ENCODE measurements around the gene SIPA1L3.

Gene SIPA1L3

DNA sequence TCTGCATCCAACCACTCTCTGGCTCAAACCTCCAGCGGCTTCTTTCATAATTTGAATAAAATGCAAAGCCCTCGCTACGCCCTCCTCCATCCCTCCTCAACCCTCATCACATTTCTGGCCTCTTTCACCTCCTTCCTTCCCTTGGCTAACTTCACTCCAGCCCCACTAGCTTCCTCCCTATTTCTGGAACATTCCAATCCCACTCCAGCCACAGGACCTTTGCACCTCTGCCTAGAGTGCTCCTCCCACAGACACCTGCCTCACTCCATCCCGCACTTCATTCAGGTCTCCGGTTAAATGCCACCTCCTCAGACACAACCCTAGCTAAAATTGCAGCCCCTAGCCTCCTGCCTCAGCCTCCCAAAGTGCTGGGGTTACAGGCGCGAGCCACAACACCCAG is 324.9 kb downstream of the SIPA1L3 start:
- H3K4me3 ChIP-seq (ENCODE audit: low read length) = no peak overlapping the region
- no peak for DNase-seq (ENCODE audit: low read depth)
- no peak for TF ChIP-seq CTCF (IDR thresholded peaks at IDR 0.05; ENCODE audit: insufficient read depth, low read depth, low read length, missing control alignments)

DNA sequence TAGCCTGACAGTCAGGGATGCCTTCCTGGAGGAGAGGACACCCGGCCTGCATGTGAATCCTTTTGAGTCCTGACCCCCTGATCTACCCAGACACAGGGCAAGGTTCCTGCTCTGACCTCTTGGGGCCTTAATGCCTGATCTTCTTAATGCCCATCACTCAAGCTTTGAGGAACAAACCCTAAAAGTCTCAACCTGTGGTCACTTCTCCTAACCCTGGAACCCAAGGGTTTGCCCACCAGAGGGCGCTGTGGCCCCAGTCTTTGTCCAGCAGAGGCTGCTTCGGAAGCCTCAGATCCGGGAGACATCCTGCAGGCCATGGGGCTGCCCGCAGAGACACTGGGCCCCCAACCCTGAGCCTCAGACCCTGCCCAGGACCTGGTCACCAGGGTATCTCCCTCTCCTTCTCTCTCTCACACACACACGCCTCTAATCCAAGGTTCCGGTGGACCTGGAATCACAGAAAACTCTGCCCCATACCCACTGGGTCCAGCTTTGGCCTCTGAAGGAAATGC is 326.8 kb downstream of the SIPA1L3 start:
- TF ChIP-seq CTCF (IDR thresholded peaks at IDR 0.05; ENCODE audit: insufficient read depth, low read depth, low read length, missing control alignments) = peak; percentile 89
- no peak overlapping the region for H3K4me3 ChIP-seq (ENCODE audit: low read length)
- DNase-seq (ENCODE audit: low read depth) = peak; percentile 74

DNA sequence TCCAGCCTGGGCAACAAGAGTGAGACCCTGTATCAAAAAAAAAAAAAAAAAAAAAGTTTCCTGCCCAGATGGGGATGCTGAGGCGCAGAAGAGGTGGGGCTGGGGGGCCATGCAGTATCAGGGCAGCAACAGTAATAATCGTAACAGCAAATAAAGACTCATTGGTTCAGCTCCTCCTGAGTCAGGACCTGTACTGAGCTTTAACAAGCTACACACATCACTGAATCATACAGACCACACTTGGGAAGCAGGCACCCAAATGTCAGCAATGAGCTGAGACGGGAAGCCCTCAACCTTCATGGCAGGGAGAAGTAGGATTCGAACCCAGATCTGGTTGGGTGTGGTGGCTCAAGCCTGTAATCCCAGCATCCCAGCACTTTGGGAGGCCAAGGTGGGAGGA is 327.6 kb downstream of the SIPA1L3 start:
- H3K4me3 ChIP-seq (ENCODE audit: low read length) = no peak overlapping the region
- no peak for TF ChIP-seq CTCF (IDR thresholded peaks at IDR 0.05; ENCODE audit: insufficient read depth, low read depth, low read length, missing control alignments)
- DNase-seq (ENCODE audit: low read depth) = no peak

GRCh38 chr19:38239816-38240215 is 332.8 kb downstream of the SIPA1L3 start:
- no peak overlapping the region for H3K4me3 ChIP-seq (ENCODE audit: low read length)
- no peak for DNase-seq (ENCODE audit: low read depth)
- no peak for TF ChIP-seq CTCF (IDR thresholded peaks at IDR 0.05; ENCODE audit: insufficient read depth, low read depth, low read length, missing control alignments)

DNA sequence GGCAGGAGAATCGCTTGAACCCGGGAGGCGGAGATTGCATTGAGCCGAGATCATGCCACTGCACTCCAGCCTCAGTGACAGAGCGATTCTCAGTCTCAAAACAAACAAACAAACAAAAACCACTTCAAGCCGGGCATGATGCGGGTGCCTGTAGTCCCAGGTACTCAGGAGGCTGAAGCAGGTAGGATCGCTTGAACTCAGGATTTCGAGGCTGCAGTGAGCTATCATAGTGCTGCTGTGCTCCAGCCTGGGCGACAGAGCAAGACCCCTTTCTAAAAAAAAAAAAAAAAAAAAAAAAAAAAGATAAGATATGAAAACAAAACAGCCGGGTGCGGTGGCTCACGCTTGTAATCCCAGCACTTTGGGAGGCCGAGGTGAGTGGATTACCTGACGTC is 336.3 kb downstream of the SIPA1L3 start:
- H3K4me3 ChIP-seq (ENCODE audit: low read length) = no peak overlapping the region
- no peak for DNase-seq (ENCODE audit: low read depth)
- no peak for TF ChIP-seq CTCF (IDR thresholded peaks at IDR 0.05; ENCODE audit: insufficient read depth, low read depth, low read length, missing control alignments)

DNA sequence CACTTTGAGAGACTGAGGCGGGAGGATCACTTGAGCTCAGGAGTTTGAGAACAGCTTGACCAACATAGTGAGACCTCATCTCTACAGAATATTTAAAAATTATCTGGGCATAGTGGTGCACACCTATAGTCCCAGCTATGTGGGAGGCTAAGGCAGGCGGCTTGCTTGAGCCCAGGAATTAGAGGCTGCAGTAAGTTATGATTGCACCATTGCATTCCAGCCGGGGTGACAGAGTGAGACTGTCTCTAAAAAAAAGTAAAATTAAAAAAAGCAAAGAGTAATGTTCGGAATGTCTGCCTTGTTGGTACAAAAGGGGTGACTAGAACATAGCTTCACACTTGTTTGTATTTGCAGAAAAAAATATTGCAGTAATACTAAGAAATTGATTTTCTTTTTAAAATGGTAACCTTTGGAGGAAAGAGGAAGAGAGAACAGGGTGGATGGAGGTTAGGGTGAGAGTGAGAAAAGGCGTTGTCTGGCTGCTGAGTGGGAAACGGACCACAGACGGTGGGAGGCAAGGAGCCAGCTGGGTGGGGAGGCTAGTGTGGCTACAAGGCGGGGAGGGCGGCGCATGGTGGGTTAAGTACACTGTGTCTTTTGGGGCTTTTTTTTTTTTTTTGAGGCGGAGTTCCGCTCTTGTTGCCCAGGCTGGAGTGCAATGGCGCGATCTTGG is 339.0 kb downstream of the SIPA1L3 start:
- no peak overlapping the region for H3K4me3 ChIP-seq (ENCODE audit: low read length)
- no peak for DNase-seq (ENCODE audit: low read depth)
- TF ChIP-seq CTCF (IDR thresholded peaks at IDR 0.05; ENCODE audit: insufficient read depth, low read depth, low read length, missing control alignments) = no peak

- no peak overlapping the region for H3K4me3 ChIP-seq (ENCODE audit: low read length)
- no peak for DNase-seq (ENCODE audit: low read depth)
- no peak for TF ChIP-seq CTCF (IDR thresholded peaks at IDR 0.05; ENCODE audit: insufficient read depth, low read depth, low read length, missing control alignments)
These were observed 340.1 kb downstream of the SIPA1L3 start for GRCh38 chr19:38247126-38247525.
